Nephron (organoid): ENCODE results near the gene PTRH1.

ENCODE experiments used
- H3K27ac Mint-ChIP-seq, 3 experiments: 2 replicates each; pipeline ENCODE4 v1.8.0; 2020; ENCODE audit warnings: mixed read lengths in 3 of 3, mild to moderate bottlenecking in 2 of 3, moderate library complexity in 1 of 3
- H3K27me3 Mint-ChIP-seq: 2 replicates; pipeline ENCODE4 v1.8.0; 2021; ENCODE audit warnings: low read depth, mild to moderate bottlenecking, moderate library complexity, mixed read lengths
- H3K36me3 Mint-ChIP-seq: 2 replicates; pipeline ENCODE4 v1.8.0; 2020; ENCODE audit warnings: low read depth, mixed read lengths
- H3K4me1 Mint-ChIP-seq: 2 replicates; pipeline ENCODE4 v1.8.0; 2020; ENCODE audit warnings: mixed read lengths
- H3K4me3 Mint-ChIP-seq, 3 experiments: 2 replicates each; pipeline ENCODE4 v1.8.0; 2020; ENCODE audit warnings: mild to moderate bottlenecking in 3 of 3, mixed read lengths in 3 of 3, moderate library complexity in 2 of 3
- H3K9me3 Mint-ChIP-seq: 2 replicates; pipeline ENCODE4 v1.8.0; 2020; ENCODE audit warnings: mixed read lengths
- TF ChIP-seq, protein P1 (sequence below), 3 experiments: fragments of 200-600 bp; sonication (generic); IDR thresholded peaks; one replicate each; pipeline ENCODE4 v1.5.0; 2021; ENCODE audit warnings: antibody characterized with exemption in 3 of 3; ENCODE audit not compliant: unreplicated experiment in 3 of 3

PTRH1 gene

DNA sequence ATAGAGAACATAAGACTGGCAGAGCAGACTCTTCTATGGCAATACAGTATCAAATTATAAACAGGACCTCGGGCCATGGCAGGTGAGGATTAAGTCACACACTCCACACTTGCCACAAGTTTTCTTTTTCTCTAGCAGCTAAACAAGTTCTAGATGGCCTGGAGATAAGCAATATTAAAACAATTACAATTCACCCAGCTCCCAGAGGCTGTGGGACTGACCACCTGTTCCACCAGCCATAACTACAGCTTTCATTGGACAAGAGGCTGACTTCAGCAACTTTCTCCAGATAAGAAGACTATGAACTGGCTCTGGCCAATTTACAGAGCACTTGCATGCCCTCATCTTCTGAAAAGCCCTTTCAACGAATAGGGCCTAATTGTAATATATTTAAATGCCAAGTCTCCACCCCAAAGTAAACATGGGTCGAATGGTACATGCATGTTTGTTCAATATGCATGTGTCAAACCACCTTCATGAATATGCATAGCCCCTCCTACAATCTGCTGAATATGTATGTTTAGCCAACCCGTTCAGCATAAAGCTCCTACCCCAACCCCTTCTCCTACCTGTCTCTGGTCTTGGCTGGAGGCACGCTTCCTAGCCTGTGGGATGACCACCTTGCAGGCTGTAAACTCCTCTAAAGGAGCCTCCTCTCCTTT lies 14.7 kb downstream of the PTRH1 start:
- Mint-ChIP-seq H3K4me3 (peak overlapping the region in 1 of 3 experiments; percentile 34), H3K36me3 (no peaks in the 10 kb centered on the region), H3K9me3 (no peaks in the 10 kb centered on the region), H3K27me3 (peaks cover 4% of the 10 kb centered on the region), H3K4me1 (peaks cover 34% of the 10 kb centered on the region), H3K27ac (peak overlapping the region; percentile 70 to 92 (median 75))
- TF ChIP-seq, protein P1, sequence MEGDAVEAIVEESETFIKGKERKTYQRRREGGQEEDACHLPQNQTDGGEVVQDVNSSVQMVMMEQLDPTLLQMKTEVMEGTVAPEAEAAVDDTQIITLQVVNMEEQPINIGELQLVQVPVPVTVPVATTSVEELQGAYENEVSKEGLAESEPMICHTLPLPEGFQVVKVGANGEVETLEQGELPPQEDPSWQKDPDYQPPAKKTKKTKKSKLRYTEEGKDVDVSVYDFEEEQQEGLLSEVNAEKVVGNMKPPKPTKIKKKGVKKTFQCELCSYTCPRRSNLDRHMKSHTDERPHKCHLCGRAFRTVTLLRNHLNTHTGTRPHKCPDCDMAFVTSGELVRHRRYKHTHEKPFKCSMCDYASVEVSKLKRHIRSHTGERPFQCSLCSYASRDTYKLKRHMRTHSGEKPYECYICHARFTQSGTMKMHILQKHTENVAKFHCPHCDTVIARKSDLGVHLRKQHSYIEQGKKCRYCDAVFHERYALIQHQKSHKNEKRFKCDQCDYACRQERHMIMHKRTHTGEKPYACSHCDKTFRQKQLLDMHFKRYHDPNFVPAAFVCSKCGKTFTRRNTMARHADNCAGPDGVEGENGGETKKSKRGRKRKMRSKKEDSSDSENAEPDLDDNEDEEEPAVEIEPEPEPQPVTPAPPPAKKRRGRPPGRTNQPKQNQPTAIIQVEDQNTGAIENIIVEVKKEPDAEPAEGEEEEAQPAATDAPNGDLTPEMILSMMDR (IDR thresholded peaks at IDR 0.05; ENCODE audit: unreplicated experiment in 3 of 3) = no peak

DNA sequence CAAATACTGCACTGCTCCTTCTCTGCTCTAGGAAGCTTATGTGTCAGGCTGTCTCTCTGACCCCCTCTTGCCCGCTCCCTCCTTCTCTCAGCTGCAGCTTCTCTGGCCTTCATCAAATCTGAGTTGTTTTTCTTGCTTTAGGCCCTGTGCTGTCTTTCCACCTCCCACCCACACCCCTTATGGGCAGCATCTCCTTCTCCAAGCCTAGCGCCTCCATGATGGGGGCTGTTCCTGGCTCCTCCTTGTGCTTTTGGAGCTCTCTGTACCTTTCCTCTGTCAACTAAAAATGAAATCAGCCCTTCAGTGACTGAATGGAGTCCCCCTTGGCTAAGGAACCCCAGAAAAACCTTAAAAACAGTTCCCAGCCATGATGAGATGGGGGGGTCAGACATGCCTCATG lies 15.3 kb downstream of the PTRH1 start:
- peaks cover 4% of the 10 kb centered on the region for H3K27me3 Mint-ChIP-seq
- H3K9me3 Mint-ChIP-seq = no peaks in the 10 kb centered on the region
- H3K36me3 Mint-ChIP-seq = no peaks in the 10 kb centered on the region
- peak overlapping the region; percentile 34 to 62 (median 58) for H3K4me3 Mint-ChIP-seq
- TF ChIP-seq, protein P1 (IDR thresholded peaks at IDR 0.05; ENCODE audit: unreplicated experiment in 3 of 3) = no peak
- peaks cover 40% of the 10 kb centered on the region for H3K4me1 Mint-ChIP-seq
- peak overlapping the region; percentile 70 to 92 (median 75) for H3K27ac Mint-ChIP-seq

DNA sequence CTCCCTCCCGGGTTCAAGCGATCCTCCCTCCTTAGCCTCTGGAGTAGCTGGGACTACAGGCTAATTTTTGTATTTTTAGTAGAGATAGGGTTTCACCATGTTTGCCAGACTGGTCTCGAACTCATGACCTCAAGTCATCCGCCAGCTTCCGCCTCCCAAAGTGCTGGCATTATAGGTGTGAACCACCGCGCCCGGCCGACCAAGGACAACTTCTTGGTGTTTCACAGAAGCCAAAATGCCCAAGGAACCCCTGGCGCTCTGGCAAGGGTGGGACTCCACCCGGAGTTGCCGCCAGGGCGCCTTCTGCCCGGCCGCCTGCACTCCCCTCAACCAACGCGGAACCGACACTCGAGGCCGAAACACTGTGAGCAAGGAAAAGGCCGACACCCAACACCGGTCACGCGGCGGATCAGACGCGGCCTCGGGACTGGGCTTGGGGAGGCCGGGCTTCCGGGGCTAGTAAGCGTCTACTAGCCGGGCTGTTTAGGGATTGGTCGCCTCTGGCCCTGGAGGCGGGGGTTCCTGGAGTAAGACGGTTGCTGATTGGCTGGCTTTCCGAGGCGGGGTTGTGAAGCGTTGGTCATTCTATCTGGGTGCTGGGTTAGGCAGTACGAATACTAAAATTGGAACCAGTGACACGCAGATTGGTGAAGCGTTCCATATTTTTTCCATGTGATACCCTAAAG lies 16.3 kb downstream of the PTRH1 start:
- H3K4me1 Mint-ChIP-seq = peaks cover 39% of the 10 kb centered on the region
- peaks cover 4% of the 10 kb centered on the region for H3K27me3 Mint-ChIP-seq
- no peaks in the 10 kb centered on the region for H3K9me3 Mint-ChIP-seq
- peak overlapping the region; percentile 40 to 77 (median 61) for H3K4me3 Mint-ChIP-seq
- H3K36me3 Mint-ChIP-seq = no peaks in the 10 kb centered on the region
- H3K27ac Mint-ChIP-seq = peak overlapping the region; percentile 63 to 84 (median 75)
- TF ChIP-seq, protein P1 (IDR thresholded peaks at IDR 0.05; ENCODE audit: unreplicated experiment in 3 of 3) = no peak

DNA sequence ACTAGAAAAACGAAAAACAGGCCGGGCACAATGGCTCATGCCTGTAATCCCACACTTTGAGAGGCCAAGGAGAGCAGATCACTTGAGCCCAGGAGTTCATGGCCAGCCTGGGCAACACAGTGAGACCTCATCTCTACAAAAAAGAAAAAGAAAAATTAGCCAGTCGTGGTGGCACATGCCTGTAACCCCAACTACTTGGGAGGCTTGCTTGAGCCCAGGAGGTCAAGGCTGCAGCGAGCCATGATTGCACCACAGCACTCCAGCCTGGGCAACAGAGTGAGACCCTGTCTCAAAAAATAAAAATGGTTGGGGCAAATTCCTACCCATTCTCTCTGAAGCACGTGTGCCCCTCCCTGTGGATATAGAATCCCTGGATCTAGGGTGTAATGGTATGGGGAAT lies 17.1 kb downstream of the PTRH1 start:
- H3K27me3 Mint-ChIP-seq = peaks cover 4% of the 10 kb centered on the region
- H3K9me3 Mint-ChIP-seq = no peaks in the 10 kb centered on the region
- H3K4me1 Mint-ChIP-seq = peaks cover 39% of the 10 kb centered on the region
- peak overlapping the region; percentile 4 to 60 (median 24) for H3K4me3 Mint-ChIP-seq
- TF ChIP-seq, protein P1 (IDR thresholded peaks at IDR 0.05; ENCODE audit: unreplicated experiment in 3 of 3) = no peak
- peak overlapping the region in 1 of 3 experiments; percentile 50 for H3K27ac Mint-ChIP-seq
- H3K36me3 Mint-ChIP-seq = no peaks in the 10 kb centered on the region

DNA sequence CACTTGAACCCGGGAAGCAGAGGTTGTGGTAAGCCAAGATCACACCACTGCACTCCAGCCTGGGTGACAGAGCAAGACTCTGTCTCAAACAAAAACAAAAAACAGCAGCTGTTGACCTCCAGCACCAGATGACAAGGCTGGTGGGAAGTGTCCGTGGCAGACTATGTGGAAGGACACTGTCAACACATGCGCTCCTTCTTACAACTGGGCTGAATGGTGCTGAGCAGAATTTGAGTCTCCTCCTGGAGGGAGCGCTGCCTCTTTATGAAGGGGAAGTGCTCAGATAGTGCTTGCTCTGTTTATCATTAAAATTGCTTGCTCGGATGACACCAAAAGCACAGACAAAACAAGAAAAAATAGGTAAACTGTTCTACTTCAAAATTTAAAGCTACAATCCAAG lies 17.9 kb downstream of the PTRH1 start:
- H3K9me3 Mint-ChIP-seq = no peaks in the 10 kb centered on the region
- peaks cover 39% of the 10 kb centered on the region for H3K4me1 Mint-ChIP-seq
- H3K27ac Mint-ChIP-seq = peak overlapping the region in 2 of 3 experiments; percentile 50 to 68
- TF ChIP-seq, protein P1 (IDR thresholded peaks at IDR 0.05; ENCODE audit: unreplicated experiment in 3 of 3) = no peak
- H3K27me3 Mint-ChIP-seq = no peaks in the 10 kb centered on the region
- peak overlapping the region in 1 of 3 experiments; percentile 6 for H3K4me3 Mint-ChIP-seq
- H3K36me3 Mint-ChIP-seq = no peaks in the 10 kb centered on the region
